OCI-LY3 (cell line): ENCODE measurements around the gene MAP2K3.
"Not testable (repeated sequence)": the region's sequence is repeated elsewhere in the genome, so short reads cannot be mapped to it uniquely, and the experiment has no call there.

Experiments
- EZH2phosphoT487 ChIP-seq: fragments of 200-600 bp; shearing (Covaris generic); IDR thresholded peaks from 2 replicates; pipeline ENCODE4 v1.6.1; 2018; ENCODE audit warnings: antibody characterized with exemption, mixed run types, low read depth
- TF ChIP-seq, protein P1 (sequence below): fragments of 200-600, 300-600 bp; sonication (generic); IDR thresholded peaks from 2 replicates; pipeline ENCODE4 v1.5.1; 2014; ENCODE audit warnings: antibody characterized with exemption, low read length, low read depth

DNA sequence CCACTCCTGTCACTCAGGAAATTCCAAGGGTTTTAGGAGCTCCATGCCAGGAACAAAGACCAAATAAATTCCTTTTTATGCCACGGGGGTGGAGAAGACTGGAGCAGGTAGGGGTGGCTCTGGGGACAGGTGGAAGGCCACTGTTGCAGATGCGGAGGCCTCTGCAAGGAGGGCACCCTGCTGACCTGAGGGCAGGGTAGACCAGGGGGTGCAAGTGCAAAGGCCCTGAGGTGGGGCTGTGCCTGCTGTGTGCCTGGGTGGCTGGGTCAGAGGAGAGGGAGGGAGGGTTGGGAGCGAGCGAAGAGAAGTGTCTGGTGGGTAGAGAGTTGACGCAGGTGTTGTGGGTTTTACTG is 22.7 kb downstream of the MAP2K3 start:
- TF ChIP-seq, protein P1, sequence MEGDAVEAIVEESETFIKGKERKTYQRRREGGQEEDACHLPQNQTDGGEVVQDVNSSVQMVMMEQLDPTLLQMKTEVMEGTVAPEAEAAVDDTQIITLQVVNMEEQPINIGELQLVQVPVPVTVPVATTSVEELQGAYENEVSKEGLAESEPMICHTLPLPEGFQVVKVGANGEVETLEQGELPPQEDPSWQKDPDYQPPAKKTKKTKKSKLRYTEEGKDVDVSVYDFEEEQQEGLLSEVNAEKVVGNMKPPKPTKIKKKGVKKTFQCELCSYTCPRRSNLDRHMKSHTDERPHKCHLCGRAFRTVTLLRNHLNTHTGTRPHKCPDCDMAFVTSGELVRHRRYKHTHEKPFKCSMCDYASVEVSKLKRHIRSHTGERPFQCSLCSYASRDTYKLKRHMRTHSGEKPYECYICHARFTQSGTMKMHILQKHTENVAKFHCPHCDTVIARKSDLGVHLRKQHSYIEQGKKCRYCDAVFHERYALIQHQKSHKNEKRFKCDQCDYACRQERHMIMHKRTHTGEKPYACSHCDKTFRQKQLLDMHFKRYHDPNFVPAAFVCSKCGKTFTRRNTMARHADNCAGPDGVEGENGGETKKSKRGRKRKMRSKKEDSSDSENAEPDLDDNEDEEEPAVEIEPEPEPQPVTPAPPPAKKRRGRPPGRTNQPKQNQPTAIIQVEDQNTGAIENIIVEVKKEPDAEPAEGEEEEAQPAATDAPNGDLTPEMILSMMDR: not testable (repeated sequence)
- not testable (repeated sequence) for TF ChIP-seq EZH2phosphoT487
